Neural progenitor cell (in vitro differentiated cells): ENCODE results near the gene MRPL3.

Experiments
- EZH2 ChIP-seq: fragments of 200-600 bp; sonication (generic); IDR thresholded peaks from 2 replicates; pipeline ENCODE4 v1.6.1; 2017; ENCODE audit warnings: antibody characterized with exemption, mild to moderate bottlenecking, moderate library complexity
- TF ChIP-seq, protein P1 (sequence below): fragments of 200-600 bp; sonication (generic); IDR thresholded peaks from 2 replicates; pipeline ENCODE4 v1.5.1; 2017; ENCODE audit warnings: antibody characterized with exemption, mild to moderate bottlenecking

DNA sequence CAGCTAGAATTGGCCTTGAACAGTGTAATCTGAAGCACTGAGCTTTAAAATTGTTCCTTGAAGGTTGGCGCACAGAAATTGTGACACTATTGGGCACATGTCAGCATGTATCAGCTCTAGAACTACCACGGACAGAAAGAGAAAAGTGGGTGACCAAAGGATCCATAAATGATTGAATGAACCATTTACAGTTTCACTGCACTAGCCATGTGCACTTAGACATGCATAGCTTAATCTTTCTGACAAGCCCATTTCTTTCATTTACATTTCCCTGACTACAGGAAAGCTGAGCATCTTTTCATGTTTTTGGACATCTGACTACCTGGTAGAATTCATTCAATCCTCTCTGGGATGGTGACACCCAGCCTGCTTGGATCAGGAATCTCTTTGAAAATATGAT, 85.0 kb downstream of the MRPL3 start:
- TF ChIP-seq EZH2, result no peak
- TF ChIP-seq, protein P1, sequence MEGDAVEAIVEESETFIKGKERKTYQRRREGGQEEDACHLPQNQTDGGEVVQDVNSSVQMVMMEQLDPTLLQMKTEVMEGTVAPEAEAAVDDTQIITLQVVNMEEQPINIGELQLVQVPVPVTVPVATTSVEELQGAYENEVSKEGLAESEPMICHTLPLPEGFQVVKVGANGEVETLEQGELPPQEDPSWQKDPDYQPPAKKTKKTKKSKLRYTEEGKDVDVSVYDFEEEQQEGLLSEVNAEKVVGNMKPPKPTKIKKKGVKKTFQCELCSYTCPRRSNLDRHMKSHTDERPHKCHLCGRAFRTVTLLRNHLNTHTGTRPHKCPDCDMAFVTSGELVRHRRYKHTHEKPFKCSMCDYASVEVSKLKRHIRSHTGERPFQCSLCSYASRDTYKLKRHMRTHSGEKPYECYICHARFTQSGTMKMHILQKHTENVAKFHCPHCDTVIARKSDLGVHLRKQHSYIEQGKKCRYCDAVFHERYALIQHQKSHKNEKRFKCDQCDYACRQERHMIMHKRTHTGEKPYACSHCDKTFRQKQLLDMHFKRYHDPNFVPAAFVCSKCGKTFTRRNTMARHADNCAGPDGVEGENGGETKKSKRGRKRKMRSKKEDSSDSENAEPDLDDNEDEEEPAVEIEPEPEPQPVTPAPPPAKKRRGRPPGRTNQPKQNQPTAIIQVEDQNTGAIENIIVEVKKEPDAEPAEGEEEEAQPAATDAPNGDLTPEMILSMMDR, result no peak
